Esophagus muscularis mucosa (tissue), 4 donors: ENCODE measurements around the gene C21orf58.

ENCODE experiments used
- EP300 ChIP-seq: sonication (generic); formaldehyde crosslinking; IDR thresholded peaks from one replicate; pipeline ENCODE4 v1.6.1; 2017; ENCODE audit warnings: antibody characterized with exemption
- POLR2A ChIP-seq: fragments of 450-650 bp; IDR thresholded peaks from one replicate; pipeline ENCODE4 v1.6.1; 2017; ENCODE audit warnings: antibody characterized with exemption, moderate library complexity, mild to moderate bottlenecking, low read depth
- POLR2AphosphoS5 ChIP-seq, 2 donors: sonication (generic); formaldehyde crosslinking; IDR thresholded peaks; one replicate each; pipeline ENCODE4 v1.6.1; 2017; ENCODE audit warnings: antibody characterized with exemption in 2 of 2
- TF ChIP-seq, protein P1 (sequence below), 3 experiments: fragments of 200-600 bp in 2 of 3; fragments of 450-650 bp in 1 of 3; sonication (generic) in 2 of 3; IDR thresholded peaks; one replicate each; pipeline ENCODE4 v1.5.1; 2017 to 2019; ENCODE audit warnings: antibody characterized with exemption in 3 of 3, mild to moderate bottlenecking in 2 of 3, moderate library complexity in 1 of 3

DNA sequence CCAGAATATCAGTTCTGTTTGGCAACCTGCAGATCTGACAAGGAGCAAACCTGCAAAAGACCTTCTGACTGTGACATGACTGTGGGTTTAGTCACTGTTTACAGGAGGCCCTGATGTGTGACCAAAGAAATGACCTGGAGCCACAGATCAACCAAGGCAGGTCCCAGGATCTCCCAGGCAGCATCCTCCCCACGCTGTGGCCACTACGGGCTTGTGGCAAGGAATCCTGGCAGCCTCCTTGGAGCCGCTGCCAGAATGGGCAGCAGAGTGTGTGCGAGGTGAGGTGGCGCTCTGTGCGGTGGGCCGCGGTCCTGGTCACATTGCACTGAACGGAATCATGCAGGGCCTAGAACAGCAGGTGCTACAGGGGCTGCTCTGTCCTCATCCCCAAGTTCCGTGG, 54.2 kb downstream of the C21orf58 start:
- TF ChIP-seq, protein P1, sequence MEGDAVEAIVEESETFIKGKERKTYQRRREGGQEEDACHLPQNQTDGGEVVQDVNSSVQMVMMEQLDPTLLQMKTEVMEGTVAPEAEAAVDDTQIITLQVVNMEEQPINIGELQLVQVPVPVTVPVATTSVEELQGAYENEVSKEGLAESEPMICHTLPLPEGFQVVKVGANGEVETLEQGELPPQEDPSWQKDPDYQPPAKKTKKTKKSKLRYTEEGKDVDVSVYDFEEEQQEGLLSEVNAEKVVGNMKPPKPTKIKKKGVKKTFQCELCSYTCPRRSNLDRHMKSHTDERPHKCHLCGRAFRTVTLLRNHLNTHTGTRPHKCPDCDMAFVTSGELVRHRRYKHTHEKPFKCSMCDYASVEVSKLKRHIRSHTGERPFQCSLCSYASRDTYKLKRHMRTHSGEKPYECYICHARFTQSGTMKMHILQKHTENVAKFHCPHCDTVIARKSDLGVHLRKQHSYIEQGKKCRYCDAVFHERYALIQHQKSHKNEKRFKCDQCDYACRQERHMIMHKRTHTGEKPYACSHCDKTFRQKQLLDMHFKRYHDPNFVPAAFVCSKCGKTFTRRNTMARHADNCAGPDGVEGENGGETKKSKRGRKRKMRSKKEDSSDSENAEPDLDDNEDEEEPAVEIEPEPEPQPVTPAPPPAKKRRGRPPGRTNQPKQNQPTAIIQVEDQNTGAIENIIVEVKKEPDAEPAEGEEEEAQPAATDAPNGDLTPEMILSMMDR (IDR thresholded peaks at IDR 0.05), result no peak
- TF ChIP-seq POLR2AphosphoS5 (IDR thresholded peaks at IDR 0.05), result no peak
- TF ChIP-seq POLR2A, result no peak
- TF ChIP-seq EP300, result no peak
